Germinal center (tissue), 1 donor: ENCODE measurements around the gene SHISA6.

Experiments
- DNase-seq: peaks from one replicate; pipeline ENCODE4 v3.0.0; 2012; ENCODE audit warnings: mixed read lengths, low spot score

The SHISA6 gene

DNA sequence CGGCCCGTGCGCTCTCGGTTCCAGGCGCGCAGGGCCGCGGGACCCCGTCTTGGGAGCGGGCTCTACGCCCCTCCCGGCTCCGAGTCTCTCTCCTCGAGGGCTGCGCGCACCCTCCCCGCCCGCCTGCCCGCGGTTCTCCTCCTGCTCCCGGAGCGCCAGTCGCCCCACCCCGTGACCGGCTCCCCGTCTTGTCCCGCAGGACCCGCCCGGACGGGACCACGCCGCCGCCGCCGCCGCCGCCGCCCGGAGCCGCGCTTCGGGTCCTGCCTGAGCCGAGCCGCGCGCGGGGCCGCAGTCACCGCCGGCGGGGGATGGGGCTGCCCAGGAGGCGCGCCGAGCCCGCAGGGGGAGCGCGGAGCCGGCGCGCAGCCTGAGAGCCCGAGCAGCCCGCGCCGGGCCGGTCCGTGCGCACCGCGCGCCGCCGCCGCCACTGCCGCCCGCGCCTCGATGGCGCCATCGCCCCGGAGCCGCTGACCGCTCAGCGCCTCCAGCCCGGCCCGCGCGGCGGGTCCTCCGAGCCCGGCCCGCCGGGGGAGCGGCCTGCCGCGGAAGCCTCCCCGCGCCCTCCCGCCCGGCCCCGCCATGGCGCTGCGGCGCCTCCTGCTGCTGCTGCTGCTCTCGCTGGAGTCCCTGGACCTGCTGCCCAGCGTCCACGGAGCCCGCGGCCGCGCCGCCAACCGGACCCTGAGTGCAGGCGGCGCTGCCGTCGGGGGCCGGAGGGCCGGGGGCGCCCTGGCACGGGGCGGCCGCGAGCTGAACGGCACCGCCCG, at the start of gene SHISA6:
Gene SHISA6 (plus strand): TSS at position 373 of the 770 bp plus-strand sequence.
- DNase-seq = no peak

DNA sequence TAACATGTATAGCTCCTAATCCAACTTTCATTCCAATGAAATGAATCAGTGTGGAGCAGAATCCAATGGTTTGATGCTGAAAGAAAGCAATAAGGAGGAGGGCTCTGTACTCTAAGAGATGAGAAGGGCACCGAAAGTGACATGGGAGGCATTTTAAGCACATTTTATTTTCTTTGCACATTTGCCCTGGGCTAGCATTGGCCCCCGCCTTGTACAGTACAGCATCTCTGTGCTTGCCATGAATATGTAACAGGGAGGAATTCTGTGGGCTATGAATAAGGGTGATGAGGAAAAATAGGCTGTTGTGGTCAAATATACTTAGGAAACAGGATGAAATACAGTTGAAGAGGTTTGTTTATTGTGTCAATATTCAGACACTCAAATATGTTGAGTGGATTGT, 45.2 kb upstream of the SHISA6 start:
- no peak for DNase-seq

GRCh38 chr17:11204991-11205390, 36.0 kb upstream of the SHISA6 start:
- no peak for DNase-seq

GRCh38 chr17:11205659-11206058, 35.4 kb upstream of the SHISA6 start:
- DNase-seq = no peak

GRCh38 chr17:11209906-11210305, 31.1 kb upstream of the SHISA6 start:
- DNase-seq = no peak

- no peak for DNase-seq
Measured at GRCh38 chr17:11212792-11213191, 28.2 kb upstream of the SHISA6 start.

- DNase-seq = no peak
Measured at GRCh38 chr17:11216976-11217375, 24.0 kb upstream of the SHISA6 start.

DNA sequence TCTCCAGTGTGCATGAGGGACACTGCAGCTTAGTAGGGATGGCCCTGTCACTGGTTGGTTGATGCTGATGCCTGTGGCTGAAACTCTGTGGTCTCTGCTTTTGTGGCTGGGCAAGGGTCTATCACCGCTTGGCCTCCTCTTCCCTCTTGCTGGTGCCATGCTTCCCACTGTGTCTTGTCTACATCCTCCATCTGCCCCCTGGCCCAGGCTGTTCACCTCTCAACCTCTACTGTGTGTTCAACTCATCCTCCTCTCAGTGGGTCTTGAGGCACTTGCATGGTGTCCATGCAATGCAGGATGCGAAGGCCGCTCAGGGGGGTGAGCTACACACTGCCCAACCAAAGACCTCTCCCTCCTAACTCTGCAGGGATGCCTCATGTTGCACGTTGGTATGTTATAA, 19.8 kb upstream of the SHISA6 start:
- no peak for DNase-seq

- DNase-seq = no peak
Measured at GRCh38 chr17:11221721-11222120, 19.3 kb upstream of the SHISA6 start.

GRCh38 chr17:11238705-11239104, 2.3 kb upstream of the SHISA6 start:
- DNase-seq = no peak

- no peak for DNase-seq
Measured at GRCh38 chr17:11239379-11239970, 1.5 kb upstream of the SHISA6 start.

DNA sequence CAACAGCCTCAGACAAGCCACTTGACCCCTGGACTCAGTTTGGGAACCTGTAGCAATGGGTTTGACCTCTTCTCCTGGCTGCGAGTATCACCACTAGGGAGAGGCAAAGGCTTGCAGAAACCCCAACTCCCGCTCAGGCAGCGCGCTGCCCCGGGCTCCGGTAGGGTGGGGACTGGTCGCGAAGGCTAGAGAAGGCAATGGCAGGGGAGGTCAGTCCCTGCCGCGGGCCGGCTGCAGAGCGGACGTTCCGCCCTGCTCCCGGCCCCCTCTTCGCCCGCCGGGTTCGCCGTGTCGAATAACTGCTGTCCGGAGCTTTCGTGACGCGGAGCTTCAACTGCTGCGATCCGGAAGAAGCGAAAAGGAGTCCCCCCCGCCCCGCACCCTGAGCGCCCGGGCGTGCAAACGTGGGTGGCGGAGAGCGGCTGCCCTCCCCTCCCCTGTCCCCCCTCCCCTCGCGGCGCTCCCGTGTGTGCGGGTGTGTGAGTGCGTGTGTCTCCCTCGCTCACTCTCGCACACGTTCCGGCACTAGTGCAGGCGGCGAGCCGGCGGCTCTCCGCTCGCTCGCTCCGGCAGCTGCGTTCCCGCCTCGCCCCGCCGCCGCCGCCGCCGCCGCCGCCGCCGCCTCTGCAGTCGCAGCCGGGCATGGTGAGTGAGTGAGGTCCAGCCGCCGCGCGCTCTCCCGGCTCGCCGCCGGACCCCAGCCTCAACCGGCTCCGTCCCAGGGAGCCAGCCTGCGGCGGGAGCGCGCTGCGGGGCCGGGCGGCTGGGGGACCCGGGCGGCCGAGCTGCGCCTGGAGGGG, 772 bp upstream of the SHISA6 start:
- no peak for DNase-seq

DNA sequence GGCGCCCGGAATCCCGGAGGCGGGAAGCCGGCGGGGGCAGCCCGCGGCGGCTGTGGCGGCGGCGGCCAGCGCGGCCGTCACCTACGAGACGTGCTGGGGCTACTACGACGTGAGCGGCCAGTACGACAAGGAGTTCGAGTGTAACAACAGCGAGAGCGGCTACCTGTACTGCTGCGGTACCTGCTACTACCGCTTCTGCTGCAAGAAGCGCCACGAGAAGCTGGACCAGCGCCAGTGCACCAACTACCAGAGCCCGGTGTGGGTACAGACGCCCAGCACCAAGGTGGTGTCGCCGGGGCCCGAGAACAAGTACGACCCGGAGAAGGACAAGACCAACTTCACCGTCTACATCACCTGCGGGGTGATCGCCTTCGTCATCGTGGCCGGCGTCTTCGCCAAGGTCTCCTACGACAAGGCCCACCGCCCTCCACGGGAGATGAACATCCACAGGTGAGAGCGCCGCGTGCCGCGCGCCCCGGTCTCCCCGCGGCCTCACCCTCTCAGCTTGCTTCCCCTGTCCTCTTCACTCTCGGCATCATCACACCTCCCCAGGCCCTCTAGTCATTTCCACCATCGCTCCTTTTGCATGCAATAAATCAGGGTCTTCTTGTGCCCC, 706 bp downstream of the SHISA6 start:
- DNase-seq = no peak

GRCh38 chr17:11242411-11242810, 1.4 kb downstream of the SHISA6 start:
- DNase-seq = no peak

- DNase-seq = no peak
Measured at GRCh38 chr17:11244776-11245175, 3.8 kb downstream of the SHISA6 start.

GRCh38 chr17:11245187-11245586, 4.2 kb downstream of the SHISA6 start:
- DNase-seq = no peak

DNA sequence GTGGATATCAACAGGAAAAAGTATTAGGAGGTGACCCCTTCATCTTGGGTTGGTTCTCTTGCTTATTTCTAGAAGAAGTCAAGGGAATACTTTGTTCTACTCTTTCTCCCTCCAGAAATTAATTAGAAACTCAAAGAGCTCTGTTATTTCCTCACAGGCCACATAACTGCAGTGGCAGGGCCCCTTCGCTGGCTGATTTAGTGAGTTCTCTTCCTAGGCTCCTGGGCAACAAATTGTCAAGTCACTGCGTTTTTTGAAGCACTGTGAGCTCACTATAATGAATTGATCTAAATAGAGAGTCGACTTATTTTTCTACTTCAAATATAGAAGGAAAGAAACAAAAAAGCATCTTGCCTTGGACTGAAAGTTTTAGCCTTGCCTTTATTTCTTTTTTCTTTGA, 4.8 kb downstream of the SHISA6 start:
- no peak for DNase-seq

- DNase-seq = no peak
Measured at GRCh38 chr17:11250161-11250560, 9.1 kb downstream of the SHISA6 start.

- no peak for DNase-seq
Measured at GRCh38 chr17:11251561-11252107, 10.6 kb downstream of the SHISA6 start.

- no peak for DNase-seq
Measured at GRCh38 chr17:11252146-11252545, 11.1 kb downstream of the SHISA6 start.

GRCh38 chr17:11256877-11257276, 15.9 kb downstream of the SHISA6 start:
- no peak for DNase-seq

- DNase-seq = no peak
Measured at GRCh38 chr17:11264183-11264871, 23.3 kb downstream of the SHISA6 start.
